Activated naive CD4-positive, alpha-beta T cell treated with anti-CD3 and anti-CD28 coated beads for 36 hours (primary cell): Measurements from ENCODE around the gene APLP1. TPM values are rescaled to one million over a fixed set of nuclear protein-coding genes. Genes with fewer than 3 reads are reported as not detected.
A peak's percentile ranks its signal among the peaks of the same experiment; 100 is the strongest.

Experiments used
- CTCF ChIA-PET: fragments of 350-600 bp; sonication (Branson Sonifier 250); formaldehyde crosslinking; loops from one replicate; lab custom pipeline; 2021; ENCODE audit warnings: antibody characterized with exemption; lab: Charles Lee
- DNase-seq: peaks from one replicate; pipeline ENCODE4 v3.0.0-alpha.2; 2020
- H3K27ac Mint-ChIP-seq: one replicate; pipeline ENCODE4 v1.8.0; 2021; ENCODE audit warnings: mild to moderate bottlenecking, mixed read lengths
- H3K27me3 Mint-ChIP-seq: one replicate; pipeline ENCODE4 v1.8.0; 2021; ENCODE audit warnings: low read depth, mixed read lengths
- H3K36me3 Mint-ChIP-seq: one replicate; pipeline ENCODE4 v1.8.0; 2021; ENCODE audit warnings: low read depth, mixed read lengths
- H3K4me1 Mint-ChIP-seq: one replicate; pipeline ENCODE4 v1.8.0; 2021; ENCODE audit warnings: low read depth, mixed read lengths
- H3K4me3 Mint-ChIP-seq: one replicate; pipeline ENCODE4 v1.8.0; 2021; ENCODE audit warnings: mild to moderate bottlenecking, moderate library complexity, mixed read lengths
- H3K9me3 Mint-ChIP-seq: one replicate; pipeline ENCODE4 v1.8.0; 2021; ENCODE audit warnings: mixed read lengths
- intact Hi-C: fragments of 100-400 bp; cut with micrococcal nuclease; formaldehyde crosslinking; loops from one replicate; pipeline ENCODE4 v1.15.1; 2023
- total RNA-seq, 2 experiments: library from RNA; stranded (reverse); gene quantifications; one replicate each; pipeline ENCODE4 v1.2.3, GENCODE V29; 2021

Gene APLP1
- total RNA-seq, 2 experiments from 2014 or later = 0.79 to 1.2 TPM

DNA sequence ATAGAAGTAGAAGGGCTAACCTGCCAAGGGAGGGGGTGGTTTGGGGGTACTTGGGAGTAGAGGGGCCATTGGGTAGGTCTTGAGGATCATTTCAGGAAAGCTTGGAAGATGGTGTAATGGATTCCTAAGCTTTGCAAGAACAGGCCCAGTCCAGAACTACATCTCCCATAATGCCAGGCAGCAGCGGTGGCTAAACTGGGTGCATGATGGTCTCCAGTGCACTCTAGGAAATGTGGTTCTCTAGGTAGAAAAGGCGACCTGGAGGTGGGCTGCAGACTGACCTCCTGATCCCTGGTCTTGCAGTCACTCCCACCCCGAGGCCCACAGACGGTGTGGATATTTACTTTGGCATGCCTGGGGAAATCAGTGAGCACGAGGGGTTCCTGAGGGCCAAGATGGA, 3.8 kb downstream of the APLP1 start:
- H3K4me1 Mint-ChIP-seq = peaks cover 16% of the 10 kb centered on the region
- H3K9me3 Mint-ChIP-seq = no peaks in the 10 kb centered on the region

DNA sequence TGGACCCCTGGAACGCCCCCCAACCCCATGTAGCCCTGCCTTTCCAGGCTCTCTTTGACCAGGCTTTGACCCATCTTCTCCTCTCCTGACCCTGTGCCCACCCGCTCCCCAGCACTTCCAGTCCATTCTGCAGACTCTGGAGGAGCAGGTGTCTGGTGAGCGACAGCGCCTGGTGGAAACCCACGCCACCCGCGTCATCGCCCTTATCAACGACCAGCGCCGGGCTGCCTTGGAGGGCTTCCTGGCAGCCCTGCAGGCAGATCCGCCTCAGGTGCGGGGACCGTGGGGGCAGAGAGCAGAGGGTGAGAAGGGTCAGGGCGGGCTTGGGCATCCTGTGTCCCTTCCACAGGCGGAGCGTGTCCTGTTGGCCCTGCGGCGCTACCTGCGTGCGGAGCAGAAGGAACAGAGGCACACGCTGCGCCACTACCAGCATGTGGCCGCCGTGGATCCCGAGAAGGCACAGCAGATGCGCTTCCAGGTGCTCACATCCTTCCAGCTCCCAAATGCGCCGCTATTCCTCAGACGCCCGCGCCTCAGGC, 6.1 kb downstream of the APLP1 start:
- CTCF ChIA-PET = no interaction called here
- intact Hi-C loops = no loop called here
- H3K27me3 Mint-ChIP-seq = peaks cover 46% of the 10 kb centered on the region
- no peaks in the 10 kb centered on the region for H3K36me3 Mint-ChIP-seq
- peaks cover 11% of the 10 kb centered on the region for H3K4me1 Mint-ChIP-seq
- no peak overlapping the region for H3K4me3 Mint-ChIP-seq
- no peaks in the 10 kb centered on the region for H3K9me3 Mint-ChIP-seq
- no peak for DNase-seq
- H3K27ac Mint-ChIP-seq = no peak overlapping the region

More for the DNA sequence above, 3.8 kb downstream of the APLP1 start:
- intact Hi-C loops = no loop called here
- no peak for DNase-seq
- Mint-ChIP-seq H3K27ac (no peak overlapping the region), H3K4me3 (no peak overlapping the region), H3K27me3 (peaks cover 46% of the 10 kb centered on the region), H3K36me3 (no peaks in the 10 kb centered on the region)
- CTCF ChIA-PET = interaction anchor here (0.7 kb wide), 1 partner anchor 270 kb away, joined by 5 read pairs; no protein-coding TSS in a partner anchor

DNA sequence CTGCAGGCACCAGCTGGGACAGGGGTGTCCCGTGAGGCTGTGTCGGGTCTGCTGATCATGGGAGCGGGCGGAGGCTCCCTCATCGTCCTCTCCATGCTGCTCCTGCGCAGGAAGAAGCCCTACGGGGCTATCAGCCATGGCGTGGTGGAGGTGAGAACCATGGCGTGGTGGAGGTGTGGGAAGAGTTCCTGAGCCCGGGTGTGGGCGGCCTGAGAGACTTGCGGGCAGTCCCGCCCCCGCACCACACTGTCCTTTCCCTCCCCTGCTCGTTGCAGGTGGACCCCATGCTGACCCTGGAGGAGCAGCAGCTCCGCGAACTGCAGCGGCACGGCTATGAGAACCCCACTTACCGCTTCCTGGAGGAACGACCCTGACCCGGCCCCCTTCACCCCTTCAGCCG, 10.7 kb downstream of the APLP1 start:
- peaks cover 9% of the 10 kb centered on the region for H3K4me1 Mint-ChIP-seq
- H3K36me3 Mint-ChIP-seq = no peaks in the 10 kb centered on the region
- intact Hi-C loops = no loop called here
- no peak overlapping the region for H3K27ac Mint-ChIP-seq
- DNase-seq = no peak
- CTCF ChIA-PET = interaction anchor here (6.8 kb wide), 1 partner anchor 54 kb away, joined by 69 read pairs; no protein-coding TSS in a partner anchor
- no peak overlapping the region for H3K4me3 Mint-ChIP-seq
- peaks cover 24% of the 10 kb centered on the region for H3K27me3 Mint-ChIP-seq
- no peaks in the 10 kb centered on the region for H3K9me3 Mint-ChIP-seq

DNA sequence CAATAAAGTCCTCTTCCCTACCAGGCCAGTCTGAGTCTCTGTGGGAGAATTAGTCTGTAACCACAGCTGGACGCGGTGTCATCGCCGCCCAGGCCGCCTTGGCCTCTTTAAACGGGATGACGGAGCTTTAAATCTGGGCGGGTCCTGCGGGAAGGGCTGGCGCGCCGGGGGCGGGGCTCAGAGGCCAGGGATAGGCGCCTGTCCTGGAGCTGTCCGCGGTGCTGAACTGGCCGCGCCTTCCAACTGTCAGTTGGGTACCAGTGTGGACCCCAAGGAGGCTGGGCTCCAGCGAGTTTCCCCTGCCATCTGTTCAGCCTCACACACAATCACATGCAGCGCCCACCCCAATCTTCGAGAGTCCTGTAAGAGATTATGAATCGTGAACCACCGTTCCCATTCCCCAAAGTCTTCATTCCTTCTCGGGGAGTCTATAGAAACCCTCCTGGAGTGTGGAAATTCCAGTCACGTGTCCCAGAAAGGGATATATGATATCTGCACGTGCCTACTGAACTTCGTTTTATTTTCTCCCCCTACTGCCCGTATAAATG, 11.5 kb downstream of the APLP1 start:
- H3K4me1 Mint-ChIP-seq = peaks cover 9% of the 10 kb centered on the region
- DNase-seq = peak; percentile 90
- H3K9me3 Mint-ChIP-seq = no peaks in the 10 kb centered on the region
- no peak overlapping the region for H3K4me3 Mint-ChIP-seq
- CTCF ChIA-PET = interaction anchor here (6.8 kb wide), 1 partner anchor 53 kb away, joined by 69 read pairs; no protein-coding TSS in a partner anchor
- no peaks in the 10 kb centered on the region for H3K36me3 Mint-ChIP-seq
- H3K27ac Mint-ChIP-seq = no peak overlapping the region
- intact Hi-C loops = loop anchor here (5.0 to 10.0 kb wide), 2 partner anchors 188 to 295 kb away; no protein-coding TSS in a partner anchor
- peaks cover 23% of the 10 kb centered on the region for H3K27me3 Mint-ChIP-seq

DNA sequence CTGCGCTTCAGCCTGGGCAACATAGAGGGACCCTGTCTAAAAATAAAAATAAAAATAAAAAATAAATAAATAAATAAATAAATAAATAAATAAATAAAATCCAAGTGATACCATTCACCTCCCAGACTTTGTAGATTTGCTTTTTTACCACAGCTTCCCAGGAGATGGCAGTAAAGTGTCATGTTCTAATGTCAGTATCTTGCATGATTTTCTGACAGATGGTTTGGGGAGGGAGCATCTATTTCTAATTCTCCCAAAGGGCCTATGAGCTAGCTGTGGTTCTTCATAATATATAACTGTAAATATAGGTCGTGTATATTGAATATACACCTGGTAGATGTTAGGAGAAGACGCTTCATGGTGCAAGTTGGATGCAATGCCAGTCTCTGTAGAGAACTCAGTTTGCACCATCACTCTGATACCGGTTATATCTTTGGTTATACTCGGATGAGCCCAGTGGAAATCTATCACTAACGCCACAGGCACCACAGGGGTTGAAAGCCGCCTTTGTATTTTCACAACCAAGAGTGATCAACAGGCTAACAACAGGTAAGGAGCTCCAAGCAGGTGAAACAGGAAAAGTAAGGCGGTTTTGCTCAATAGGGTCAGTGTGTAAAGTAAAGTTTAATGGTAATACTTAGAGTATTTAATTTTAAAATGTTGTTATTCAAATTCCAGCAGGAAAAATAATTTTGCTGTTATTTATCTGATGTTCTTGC, 13.9 kb downstream of the APLP1 start:
- no peaks in the 10 kb centered on the region for H3K9me3 Mint-ChIP-seq
- peaks cover 9% of the 10 kb centered on the region for H3K4me1 Mint-ChIP-seq
- CTCF ChIA-PET = interaction anchor here (0.5 to 6.8 kb wide), 10 partner anchors 11 to 190 kb away, joined by 3 to 69 read pairs (median 4); no protein-coding TSS in a partner anchor
- no peak overlapping the region for H3K4me3 Mint-ChIP-seq
- H3K36me3 Mint-ChIP-seq = peaks cover 12% of the 10 kb centered on the region
- intact Hi-C loops = loop anchor here (1.0 to 10.0 kb wide), 3 partner anchors 49 to 293 kb away; no protein-coding TSS in a partner anchor
- peak; percentile 58 for DNase-seq
- H3K27ac Mint-ChIP-seq = no peak overlapping the region
- peaks cover 21% of the 10 kb centered on the region for H3K27me3 Mint-ChIP-seq

DNA sequence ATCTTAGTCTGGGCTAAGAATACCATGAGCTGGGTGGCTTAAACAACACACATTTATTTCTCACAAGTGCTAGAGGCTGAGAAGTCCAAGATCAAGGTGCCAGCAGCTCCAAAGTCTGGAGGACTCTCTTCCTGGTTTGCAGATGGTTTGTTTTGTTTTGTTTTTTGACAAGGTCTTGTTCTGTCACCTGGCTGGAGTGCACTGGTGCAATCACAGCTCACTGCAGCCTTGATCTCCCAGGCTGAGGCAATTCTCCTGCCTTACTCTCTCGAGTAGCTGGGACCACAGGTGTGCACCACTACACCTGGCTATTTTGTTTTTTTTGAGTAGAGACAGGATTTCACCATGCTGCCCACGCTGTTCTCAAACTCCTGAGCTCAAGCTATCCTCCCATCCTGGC, 15.5 kb downstream of the APLP1 start:
- DNase-seq = no peak
- Mint-ChIP-seq H3K27me3 (peaks cover 12% of the 10 kb centered on the region), H3K9me3 (no peaks in the 10 kb centered on the region), H3K4me1 (peaks cover 9% of the 10 kb centered on the region), H3K4me3 (no peak overlapping the region), H3K27ac (no peak overlapping the region), H3K36me3 (peaks cover 23% of the 10 kb centered on the region)
- intact Hi-C loops = loop anchor here (1.0 to 10.0 kb wide), 3 partner anchors 15 to 291 kb away; no protein-coding TSS in a partner anchor
- CTCF ChIA-PET = interaction anchor here (0.6 to 6.8 kb wide), 4 partner anchors 9 to 49 kb away, joined by 4 to 69 read pairs (median 9); no protein-coding TSS in a partner anchor

DNA sequence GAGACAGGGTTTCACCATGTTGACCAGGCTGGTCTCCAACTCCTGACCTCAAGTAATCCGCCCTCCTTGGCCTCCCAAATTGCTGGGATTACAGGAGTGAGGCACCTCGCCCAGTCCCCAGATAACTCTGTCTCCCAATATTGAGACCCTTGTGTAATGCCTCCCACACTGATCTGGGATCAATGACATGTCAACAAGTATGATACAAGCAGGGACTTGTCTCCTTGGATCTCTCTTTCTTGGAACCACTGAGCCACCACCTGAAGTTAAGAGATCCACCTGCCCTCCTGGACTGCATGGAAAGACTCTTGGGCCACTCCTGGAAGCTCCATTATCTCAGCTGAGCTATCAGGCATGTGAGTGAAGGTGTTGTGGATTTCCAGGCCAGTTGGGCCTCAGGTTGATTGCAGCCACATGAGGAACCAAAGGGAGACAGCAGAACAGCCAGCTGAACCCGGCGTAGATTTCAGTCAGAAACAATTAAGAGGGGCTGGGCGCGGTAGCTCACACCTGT, 16.9 kb downstream of the APLP1 start:
- CTCF ChIA-PET = interaction anchor here (0.8 kb wide), 1 partner anchor 69 kb away, joined by 5 read pairs; no protein-coding TSS in a partner anchor
- peak overlapping the region; percentile 65 for H3K27ac Mint-ChIP-seq
- no peaks in the 10 kb centered on the region for H3K27me3 Mint-ChIP-seq
- intact Hi-C loops = loop anchor here (10.0 kb wide), 1 partner anchor 290 kb away; no protein-coding TSS in a partner anchor
- H3K4me3 Mint-ChIP-seq = no peak overlapping the region
- no peaks in the 10 kb centered on the region for H3K9me3 Mint-ChIP-seq
- peaks cover 4% of the 10 kb centered on the region for H3K4me1 Mint-ChIP-seq
- no peak for DNase-seq
- peaks cover 34% of the 10 kb centered on the region for H3K36me3 Mint-ChIP-seq

DNA sequence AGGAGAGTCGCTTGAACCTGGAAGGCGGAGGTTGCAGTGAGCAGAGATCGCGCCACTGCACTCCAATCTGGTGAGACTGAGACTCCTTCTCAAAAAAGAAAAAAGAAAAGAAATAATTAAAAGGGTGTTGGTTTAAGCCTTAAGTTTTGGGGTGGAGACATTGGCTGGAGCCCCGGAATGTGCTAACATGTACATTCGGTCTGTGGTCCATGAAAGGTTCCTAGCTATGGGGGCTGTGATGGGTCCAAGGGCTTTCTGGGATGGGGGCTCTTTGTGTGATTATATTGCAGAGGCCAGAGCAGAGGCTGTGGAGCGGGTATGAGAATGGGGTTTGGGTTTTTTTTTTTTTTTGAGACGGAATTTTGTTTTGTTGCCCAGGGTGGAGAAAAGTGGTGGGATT, 17.5 kb downstream of the APLP1 start:
- no peak overlapping the region for H3K27ac Mint-ChIP-seq
- CTCF ChIA-PET = interaction anchor here (0.8 kb wide), 1 partner anchor 69 kb away, joined by 5 read pairs; no protein-coding TSS in a partner anchor
- intact Hi-C loops = loop anchor here (10.0 kb wide), 1 partner anchor 289 kb away; no protein-coding TSS in a partner anchor
- H3K36me3 Mint-ChIP-seq = peaks cover 37% of the 10 kb centered on the region
- H3K9me3 Mint-ChIP-seq = no peaks in the 10 kb centered on the region
- no peaks in the 10 kb centered on the region for H3K27me3 Mint-ChIP-seq
- no peak overlapping the region for H3K4me3 Mint-ChIP-seq
- H3K4me1 Mint-ChIP-seq = peaks cover 5% of the 10 kb centered on the region
- DNase-seq = no peak

DNA sequence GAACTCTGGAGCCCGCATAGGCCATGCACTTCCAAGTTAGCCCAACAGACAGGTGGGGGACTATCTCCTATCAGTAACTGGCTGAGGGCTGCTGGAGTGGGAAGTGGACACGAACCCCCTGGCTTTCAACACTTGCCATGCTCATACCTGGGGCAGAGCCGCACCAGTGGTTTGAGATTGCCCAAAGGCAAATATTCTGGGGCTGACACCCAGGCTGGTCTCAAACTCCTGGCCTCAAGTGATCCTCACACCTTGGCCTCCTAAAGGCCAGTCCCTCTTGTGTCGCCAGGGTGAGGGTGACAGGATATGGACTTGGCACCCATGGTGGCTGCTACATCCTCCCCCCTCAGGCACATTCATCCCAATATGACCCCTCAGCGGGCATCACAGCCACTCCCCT, 18.8 kb downstream of the APLP1 start:
- no peak for DNase-seq
- intact Hi-C loops = loop anchor here (10.0 kb wide), 1 partner anchor 288 kb away; no protein-coding TSS in a partner anchor
- H3K27me3 Mint-ChIP-seq = no peaks in the 10 kb centered on the region
- H3K4me1 Mint-ChIP-seq = peaks cover 6% of the 10 kb centered on the region
- CTCF ChIA-PET = no interaction called here
- H3K4me3 Mint-ChIP-seq = no peak overlapping the region
- peaks cover 42% of the 10 kb centered on the region for H3K36me3 Mint-ChIP-seq
- H3K27ac Mint-ChIP-seq = no peak overlapping the region
- no peaks in the 10 kb centered on the region for H3K9me3 Mint-ChIP-seq

DNA sequence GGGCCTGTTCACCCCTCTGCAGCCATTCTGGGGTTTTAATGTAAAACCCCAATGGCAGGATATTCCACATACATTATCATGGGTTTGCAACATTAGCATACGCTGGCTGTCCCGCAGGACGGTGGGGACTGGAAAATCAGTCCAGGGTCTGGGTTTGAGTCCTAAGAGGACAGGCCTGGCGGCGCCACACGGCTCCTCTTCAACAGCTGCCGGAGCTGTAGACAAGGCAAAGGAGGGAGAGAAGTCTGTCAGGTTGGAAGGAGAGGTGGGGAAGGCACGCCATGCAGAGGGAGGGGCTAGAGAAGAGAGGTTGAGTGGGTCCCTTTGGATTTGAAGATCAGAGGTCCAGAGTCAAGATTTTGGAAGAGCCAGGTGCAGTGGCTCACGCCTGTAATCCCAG, 20.0 kb downstream of the APLP1 start:
- intact Hi-C loops = loop anchor here (10.0 kb wide), 1 partner anchor 286 kb away; no protein-coding TSS in a partner anchor

DNA sequence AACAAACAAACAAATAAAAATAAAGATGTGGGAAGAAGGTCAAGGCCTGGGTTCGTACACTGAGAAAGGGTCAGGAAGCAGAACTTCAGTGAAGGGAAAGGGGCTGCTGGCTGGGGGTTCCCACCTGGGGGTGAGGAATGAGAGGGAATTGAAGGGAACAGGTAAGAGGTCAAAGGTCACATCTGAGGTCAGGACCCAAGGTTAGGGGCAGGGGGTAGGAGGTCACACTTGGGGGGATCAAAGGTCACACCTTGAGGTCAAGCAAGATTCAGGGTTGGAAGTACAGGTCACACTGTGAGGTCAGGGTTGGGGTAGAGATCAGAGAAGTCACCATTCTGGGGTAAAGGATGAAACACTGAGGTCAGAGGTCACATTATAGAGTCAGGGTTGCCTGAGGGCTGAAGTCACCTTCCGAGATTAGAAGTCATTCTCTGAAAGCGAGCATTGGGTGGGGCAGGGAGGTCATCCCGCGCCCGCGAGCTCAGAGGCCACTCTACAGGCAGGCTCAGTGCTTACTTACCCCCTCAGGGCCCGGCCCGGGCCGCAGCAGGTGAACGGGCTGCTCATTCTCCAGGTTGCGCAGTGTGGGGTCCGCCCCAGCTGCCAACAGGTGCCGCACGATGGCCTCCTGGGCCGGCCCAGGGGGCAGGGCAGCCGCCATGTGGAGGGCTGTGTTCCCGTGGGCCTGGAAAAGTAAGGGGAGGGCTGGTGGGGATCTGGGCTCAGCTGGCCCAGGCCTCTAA, 21.2 kb downstream of the APLP1 start:
- Mint-ChIP-seq H3K4me1 (peaks cover 10% of the 10 kb centered on the region), H3K4me3 (no peak overlapping the region), H3K27me3 (no peaks in the 10 kb centered on the region), H3K36me3 (peaks cover 57% of the 10 kb centered on the region), H3K27ac (no peak overlapping the region), H3K9me3 (no peaks in the 10 kb centered on the region)
- no peak for DNase-seq
- CTCF ChIA-PET = no interaction called here
- intact Hi-C loops = loop anchor here (10.0 kb wide), 1 partner anchor 285 kb away; no protein-coding TSS in a partner anchor

More for the DNA sequence above, 20.0 kb downstream of the APLP1 start:
- Mint-ChIP-seq H3K4me3 (no peak overlapping the region), H3K4me1 (peaks cover 10% of the 10 kb centered on the region), H3K9me3 (no peaks in the 10 kb centered on the region), H3K27ac (no peak overlapping the region), H3K36me3 (peaks cover 51% of the 10 kb centered on the region), H3K27me3 (no peaks in the 10 kb centered on the region)
- CTCF ChIA-PET = no interaction called here
- no peak for DNase-seq
